KG1 (cell line): ENCODE data around the gene ATP13A3.
"Not testable (repeated sequence)": the region's sequence is repeated elsewhere in the genome, so short reads cannot be mapped to it uniquely, and the experiment has no call there.

Experiments used
- DNase-seq: peaks from one replicate; lab custom pipeline; 2025; lab: John Stamatoyannopoulos, UW

Gene ATP13A3

GRCh38 chr3:194499516-194499915, 12.7 kb upstream of the ATP13A3 start:
- DNase-seq: not testable (repeated sequence)

- no peak for DNase-seq
These were observed 11.2 kb upstream of the ATP13A3 start for GRCh38 chr3:194497799-194498575.

- no peak for DNase-seq
These were observed 9.6 kb upstream of the ATP13A3 start for GRCh38 chr3:194496217-194496919.

- no peak for DNase-seq
These were observed 8.2 kb upstream of the ATP13A3 start for GRCh38 chr3:194494951-194495374.

GRCh38 chr3:194493995-194494927, 7.5 kb upstream of the ATP13A3 start:
- DNase-seq: not testable (repeated sequence)

- DNase-seq: no peak
These were observed 5.2 kb upstream of the ATP13A3 start for GRCh38 chr3:194492001-194492400.

- no peak for DNase-seq
These were observed 3.2 kb upstream of the ATP13A3 start for GRCh38 chr3:194489736-194490612.

GRCh38 chr3:194488055-194488742, 1.4 kb upstream of the ATP13A3 start:
- no peak for DNase-seq

- DNase-seq: peak; percentile 70
These were observed 670 bp upstream of the ATP13A3 start for GRCh38 chr3:194487289-194488054.

- DNase-seq: no peak
These were observed 792 bp downstream of the ATP13A3 start for GRCh38 chr3:194485881-194486539.

GRCh38 chr3:194485468-194485880, 1.3 kb downstream of the ATP13A3 start:
- DNase-seq: no peak

GRCh38 chr3:194484614-194485013, 2.2 kb downstream of the ATP13A3 start:
- no peak for DNase-seq

- no peak for DNase-seq
These were observed 3.0 kb downstream of the ATP13A3 start for GRCh38 chr3:194483850-194484249.

- DNase-seq: not testable (repeated sequence)
These were observed 4.0 kb downstream of the ATP13A3 start for GRCh38 chr3:194482830-194483229.

GRCh38 chr3:194482196-194482593, 4.6 kb downstream of the ATP13A3 start:
- no peak for DNase-seq

GRCh38 chr3:194481525-194482195, 5.1 kb downstream of the ATP13A3 start:
- no peak for DNase-seq

GRCh38 chr3:194481103-194481502, 5.7 kb downstream of the ATP13A3 start:
- no peak for DNase-seq

GRCh38 chr3:194476784-194477183, 10.0 kb downstream of the ATP13A3 start:
- DNase-seq: no peak

- DNase-seq: no peak
These were observed 10.8 kb downstream of the ATP13A3 start for GRCh38 chr3:194475978-194476377.
